BJ (cell line): Measurements from ENCODE around the gene EDRF1. TPM values are rescaled to one million over a fixed set of nuclear protein-coding genes. Genes with fewer than 3 reads are reported as not detected.

Experiments used
- CTCF ChIA-PET: fragments of 350-600 bp; formaldehyde crosslinking; extraction: SDS; loops from one replicate; lab custom pipeline; 2021; ENCODE audit warnings: antibody characterized with exemption, inconsistent platforms; lab: Yijun Ruan, JAX
- POLR2A ChIA-PET: fragments of 300-600 bp; sonication (Branson Sonifier 250); formaldehyde crosslinking; extraction: SDS; loops from one replicate; lab custom pipeline; 2021; ENCODE audit warnings: antibody characterized with exemption; lab: Charles Lee
- DNase-seq: peaks from one replicate; pipeline ENCODE4 v3.0.0-alpha.2; 2011; ENCODE audit warnings: low read depth
- H3K27me3 ChIP-seq: 2 replicates; pipeline ENCODE4 v1.6.0; 2011; ENCODE audit warnings: low read length; ENCODE audit not compliant: control insufficient read depth, insufficient read depth
- H3K36me3 ChIP-seq: 2 replicates; pipeline ENCODE4 v1.5.1; 2011; ENCODE audit warnings: low read length; ENCODE audit not compliant: control insufficient read depth, insufficient read depth
- H3K4me3 ChIP-seq: 2 replicates; pipeline ENCODE4 v1.5.1; 2011; ENCODE audit warnings: low read depth, mild to moderate bottlenecking, control low read depth, low read length
- polyA plus RNA-seq: library from polyadenylated mRNA; depleted of rRNA; stranded (reverse); fragments of >200 nt; gene quantifications from 2 replicates; pipeline ENCODE4 v1.2.3, GENCODE V29; 2011
- TF ChIP-seq, protein P1 (sequence below): IDR thresholded peaks from 2 replicates; pipeline ENCODE4 v1.5.1; 2011; ENCODE audit warnings: low read depth, mild to moderate bottlenecking, control low read depth, inconsistent platforms, low read length, moderate library complexity; ENCODE audit not compliant: insufficient read depth

The EDRF1 gene
- polyA plus RNA-seq, 1 experiment = 15.7 TPM

- ChIA-PET POLR2A (no interaction called here), CTCF (interaction anchor here (1.3 kb wide), 1 partner anchor 10 kb away, joined by 3 read pairs; no protein-coding TSS in a partner anchor)
- TF ChIP-seq, protein P1, sequence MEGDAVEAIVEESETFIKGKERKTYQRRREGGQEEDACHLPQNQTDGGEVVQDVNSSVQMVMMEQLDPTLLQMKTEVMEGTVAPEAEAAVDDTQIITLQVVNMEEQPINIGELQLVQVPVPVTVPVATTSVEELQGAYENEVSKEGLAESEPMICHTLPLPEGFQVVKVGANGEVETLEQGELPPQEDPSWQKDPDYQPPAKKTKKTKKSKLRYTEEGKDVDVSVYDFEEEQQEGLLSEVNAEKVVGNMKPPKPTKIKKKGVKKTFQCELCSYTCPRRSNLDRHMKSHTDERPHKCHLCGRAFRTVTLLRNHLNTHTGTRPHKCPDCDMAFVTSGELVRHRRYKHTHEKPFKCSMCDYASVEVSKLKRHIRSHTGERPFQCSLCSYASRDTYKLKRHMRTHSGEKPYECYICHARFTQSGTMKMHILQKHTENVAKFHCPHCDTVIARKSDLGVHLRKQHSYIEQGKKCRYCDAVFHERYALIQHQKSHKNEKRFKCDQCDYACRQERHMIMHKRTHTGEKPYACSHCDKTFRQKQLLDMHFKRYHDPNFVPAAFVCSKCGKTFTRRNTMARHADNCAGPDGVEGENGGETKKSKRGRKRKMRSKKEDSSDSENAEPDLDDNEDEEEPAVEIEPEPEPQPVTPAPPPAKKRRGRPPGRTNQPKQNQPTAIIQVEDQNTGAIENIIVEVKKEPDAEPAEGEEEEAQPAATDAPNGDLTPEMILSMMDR = no peak
- Histone ChIP-seq H3K27me3 (no peaks in the 10 kb centered on the region), H3K4me3 (no peak overlapping the region), H3K36me3 (peaks cover 11% of the 10 kb centered on the region)
- no peak for DNase-seq
These were observed 14.6 kb downstream of the EDRF1 start for GRCh38 chr10:125734148-125734547.

DNA sequence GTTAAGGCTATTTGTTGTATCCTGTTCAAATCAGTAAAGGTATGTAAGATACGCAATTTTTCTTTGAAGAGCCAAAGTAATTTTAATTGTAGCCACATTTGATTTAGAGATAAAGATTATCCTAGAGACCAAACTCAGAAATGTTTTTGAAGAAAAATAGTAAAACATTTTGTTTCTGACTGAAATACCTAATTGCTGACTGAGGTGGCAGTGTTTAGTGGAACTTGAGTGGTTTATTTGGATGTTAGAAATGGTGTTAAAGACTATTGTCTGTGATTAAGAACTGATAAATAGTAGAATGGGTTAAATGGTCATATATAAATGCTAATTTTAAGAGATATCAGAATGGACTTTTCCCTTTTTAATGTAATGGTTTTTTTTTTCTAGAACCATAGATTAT, 15.3 kb downstream of the EDRF1 start:
- no peak for DNase-seq
- POLR2A ChIA-PET = no interaction called here
- CTCF ChIA-PET = interaction anchor here (1.3 kb wide), 1 partner anchor 11 kb away, joined by 3 read pairs; no protein-coding TSS in a partner anchor
- Histone ChIP-seq H3K4me3 (no peak overlapping the region), H3K27me3 (no peaks in the 10 kb centered on the region), H3K36me3 (peaks cover 7% of the 10 kb centered on the region)
- TF ChIP-seq, protein P1 = no peak

- TF ChIP-seq, protein P1 = no peak
- CTCF ChIA-PET = no interaction called here
These were observed 18.7 kb downstream of the EDRF1 start for GRCh38 chr10:125738206-125738605.

DNA sequence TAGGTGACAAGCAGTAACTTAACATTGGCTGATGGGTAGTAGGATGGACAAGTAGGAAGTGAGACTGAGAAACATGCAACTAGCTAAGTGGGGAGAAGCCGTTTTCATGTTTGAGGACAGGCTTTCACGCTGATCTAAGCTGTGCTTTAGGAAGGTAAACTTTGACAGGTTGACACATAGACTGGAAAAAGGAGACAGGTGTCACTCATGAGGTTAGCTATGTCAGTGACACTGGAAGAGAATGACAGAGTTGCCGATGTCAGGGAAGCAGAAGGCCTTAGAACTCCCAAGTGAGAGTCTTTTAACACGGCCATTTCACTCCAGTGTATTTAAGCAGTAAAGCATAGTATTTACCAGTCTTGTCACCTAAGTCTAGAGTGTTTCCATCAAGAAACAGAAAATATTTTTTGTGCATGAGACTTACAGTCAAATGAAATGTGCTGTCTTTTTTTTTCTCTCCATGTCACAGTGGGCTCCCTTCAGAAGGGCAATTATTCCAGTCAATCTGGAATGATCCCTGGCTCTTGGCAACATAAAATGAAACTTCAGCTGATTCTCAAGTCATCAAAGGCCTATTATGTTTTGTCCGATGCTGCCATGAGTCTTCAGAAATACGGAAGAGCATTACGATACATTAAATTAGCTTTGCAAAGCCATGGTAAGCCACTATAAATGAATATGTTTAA, 20.6 kb downstream of the EDRF1 start:
- TF ChIP-seq, protein P1 = no peak
- ChIA-PET CTCF (interaction anchor here (1.1 kb wide), 1 partner anchor 11 kb away, joined by 3 read pairs; no protein-coding TSS in a partner anchor), POLR2A (no interaction called here)
- peaks cover 24% of the 10 kb centered on the region for H3K36me3 ChIP-seq
- H3K4me3 ChIP-seq = no peak overlapping the region
- no peaks in the 10 kb centered on the region for H3K27me3 ChIP-seq
- no peak for DNase-seq

More at GRCh38 chr10:125738206-125738605, 18.7 kb downstream of the EDRF1 start:
- peaks cover 14% of the 10 kb centered on the region for H3K36me3 ChIP-seq
- POLR2A ChIA-PET = no interaction called here
- DNase-seq = no peak
- H3K27me3 ChIP-seq = no peaks in the 10 kb centered on the region
- H3K4me3 ChIP-seq = no peak overlapping the region

GRCh38 chr10:125742465-125742864, 23.0 kb downstream of the EDRF1 start:
- H3K4me3 ChIP-seq = no peak overlapping the region
- ChIA-PET CTCF (no interaction called here), POLR2A (no interaction called here)
- peaks cover 28% of the 10 kb centered on the region for H3K36me3 ChIP-seq
- no peaks in the 10 kb centered on the region for H3K27me3 ChIP-seq
- TF ChIP-seq, protein P1 = peak; percentile 13; the same call in 1 of the 2 replicates
- DNase-seq = no peak
